Measurements from ENCODE around the gene FAM168B.

The FAM168B gene

DNA sequence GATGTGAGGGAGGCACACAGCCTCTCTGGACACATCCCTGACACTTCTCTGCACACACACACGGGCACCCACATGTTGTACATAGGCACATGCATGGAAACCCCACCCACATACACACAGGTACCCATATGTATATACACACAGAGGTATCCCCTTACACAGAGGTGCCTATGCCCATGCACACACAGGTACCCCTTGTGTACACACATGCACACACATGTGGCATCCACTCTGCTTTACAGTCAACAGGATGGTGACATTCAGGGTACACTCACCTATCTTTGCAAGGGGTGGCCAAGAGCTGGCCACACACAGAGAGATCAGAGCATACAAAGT lies 59.5 kb downstream of the FAM168B start:
- DNase-seq (ENCODE audit: low spot score): no peak
- TF ChIP-seq, protein P1, sequence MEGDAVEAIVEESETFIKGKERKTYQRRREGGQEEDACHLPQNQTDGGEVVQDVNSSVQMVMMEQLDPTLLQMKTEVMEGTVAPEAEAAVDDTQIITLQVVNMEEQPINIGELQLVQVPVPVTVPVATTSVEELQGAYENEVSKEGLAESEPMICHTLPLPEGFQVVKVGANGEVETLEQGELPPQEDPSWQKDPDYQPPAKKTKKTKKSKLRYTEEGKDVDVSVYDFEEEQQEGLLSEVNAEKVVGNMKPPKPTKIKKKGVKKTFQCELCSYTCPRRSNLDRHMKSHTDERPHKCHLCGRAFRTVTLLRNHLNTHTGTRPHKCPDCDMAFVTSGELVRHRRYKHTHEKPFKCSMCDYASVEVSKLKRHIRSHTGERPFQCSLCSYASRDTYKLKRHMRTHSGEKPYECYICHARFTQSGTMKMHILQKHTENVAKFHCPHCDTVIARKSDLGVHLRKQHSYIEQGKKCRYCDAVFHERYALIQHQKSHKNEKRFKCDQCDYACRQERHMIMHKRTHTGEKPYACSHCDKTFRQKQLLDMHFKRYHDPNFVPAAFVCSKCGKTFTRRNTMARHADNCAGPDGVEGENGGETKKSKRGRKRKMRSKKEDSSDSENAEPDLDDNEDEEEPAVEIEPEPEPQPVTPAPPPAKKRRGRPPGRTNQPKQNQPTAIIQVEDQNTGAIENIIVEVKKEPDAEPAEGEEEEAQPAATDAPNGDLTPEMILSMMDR (IDR thresholded peaks at IDR 0.05; ENCODE audit: extremely low read depth, missing control alignments): no peak

GRCh38 chr2:131032393-131032836 lies 60.8 kb downstream of the FAM168B start:
- TF ChIP-seq, protein P1 (IDR thresholded peaks at IDR 0.05; ENCODE audit: extremely low read depth, missing control alignments): no peak
- DNase-seq (ENCODE audit: low spot score): no peak

GRCh38 chr2:131031875-131032274 lies 61.4 kb downstream of the FAM168B start:
- no peak for DNase-seq (ENCODE audit: low spot score)
- TF ChIP-seq, protein P1 (IDR thresholded peaks at IDR 0.05; ENCODE audit: extremely low read depth, missing control alignments): no peak

DNA sequence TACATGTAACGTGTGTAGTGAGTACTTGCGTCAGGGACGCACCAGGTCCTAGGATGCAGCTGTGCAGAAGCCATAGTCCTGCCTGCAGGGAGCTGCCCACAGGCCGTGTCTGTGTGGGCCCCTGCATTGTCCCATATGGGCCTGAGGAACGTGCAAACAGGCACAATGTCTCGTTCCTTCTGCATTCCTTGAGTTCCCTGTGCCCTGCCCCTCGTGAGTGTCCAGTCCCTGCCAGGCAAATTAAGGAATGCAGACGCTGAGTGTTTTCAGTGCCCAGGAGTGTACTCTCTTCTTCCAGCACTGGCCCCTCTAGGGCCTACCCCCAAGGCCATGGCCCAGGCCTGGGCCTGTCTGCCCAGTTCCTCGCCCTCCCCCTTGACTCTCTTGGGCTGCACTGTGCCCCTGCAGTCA lies 61.8 kb downstream of the FAM168B start:
- TF ChIP-seq, protein P1 (IDR thresholded peaks at IDR 0.05; ENCODE audit: extremely low read depth, missing control alignments): no peak
- DNase-seq (ENCODE audit: low spot score): no peak

DNA sequence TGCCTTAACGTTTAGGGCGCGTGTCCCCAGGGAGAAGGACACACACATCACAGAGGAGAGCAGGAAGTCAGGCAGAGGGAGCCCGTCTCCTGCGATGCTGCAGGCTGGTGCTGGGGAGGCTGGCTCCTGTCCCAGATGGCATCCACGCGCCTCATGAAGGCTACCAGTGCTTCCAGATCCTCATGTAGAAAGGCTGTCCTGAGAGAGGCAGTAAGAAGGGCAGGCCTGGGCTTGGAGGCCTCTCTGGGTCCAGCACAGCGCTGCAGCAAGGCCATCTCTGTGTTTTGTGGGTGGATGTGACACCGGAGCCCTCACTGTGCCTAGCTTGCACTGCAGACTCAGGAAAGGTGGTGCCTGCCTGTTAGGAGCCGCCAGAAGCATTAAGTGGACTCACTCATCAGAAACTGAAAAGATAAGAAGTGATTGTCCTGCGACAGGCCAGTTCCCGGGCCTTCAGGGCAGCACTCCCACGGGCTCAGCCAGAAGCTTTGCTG lies 62.7 kb downstream of the FAM168B start:
- no peak for DNase-seq (ENCODE audit: low spot score)
- TF ChIP-seq, protein P1 (IDR thresholded peaks at IDR 0.05; ENCODE audit: extremely low read depth, missing control alignments): no peak

- TF ChIP-seq, protein P1 (IDR thresholded peaks at IDR 0.05; ENCODE audit: extremely low read depth, missing control alignments): no peak
- DNase-seq (ENCODE audit: low spot score): no peak
These were observed 63.4 kb downstream of the FAM168B start for GRCh38 chr2:131029812-131030211.

- DNase-seq (ENCODE audit: low spot score): no peak
- TF ChIP-seq, protein P1 (IDR thresholded peaks at IDR 0.05; ENCODE audit: extremely low read depth, missing control alignments): no peak
These were observed 65.4 kb downstream of the FAM168B start for GRCh38 chr2:131027566-131028528.
